ENCODE results near the gene SUPT7L.

SUPT7L gene

DNA sequence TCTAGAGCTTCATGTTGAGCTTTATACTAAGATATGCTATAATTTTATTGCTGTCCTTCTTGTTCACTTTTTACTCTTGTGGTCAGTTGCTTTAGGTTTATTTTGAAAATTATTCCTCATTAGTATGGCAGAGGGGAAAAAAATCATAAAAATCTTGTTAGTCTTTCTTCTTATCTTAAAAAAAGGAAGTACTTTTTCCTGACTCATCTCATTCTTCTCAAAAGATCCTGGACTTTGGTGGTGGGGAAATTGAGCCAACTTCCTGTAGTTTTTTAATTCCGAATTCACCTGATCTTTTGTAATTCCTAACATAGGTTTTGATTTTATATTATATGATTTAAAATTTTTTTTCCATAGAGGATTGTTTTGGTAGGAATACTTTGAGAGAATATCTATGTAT, 4.0 kb upstream of the SUPT7L start:
- TF ChIP-seq, protein P1, sequence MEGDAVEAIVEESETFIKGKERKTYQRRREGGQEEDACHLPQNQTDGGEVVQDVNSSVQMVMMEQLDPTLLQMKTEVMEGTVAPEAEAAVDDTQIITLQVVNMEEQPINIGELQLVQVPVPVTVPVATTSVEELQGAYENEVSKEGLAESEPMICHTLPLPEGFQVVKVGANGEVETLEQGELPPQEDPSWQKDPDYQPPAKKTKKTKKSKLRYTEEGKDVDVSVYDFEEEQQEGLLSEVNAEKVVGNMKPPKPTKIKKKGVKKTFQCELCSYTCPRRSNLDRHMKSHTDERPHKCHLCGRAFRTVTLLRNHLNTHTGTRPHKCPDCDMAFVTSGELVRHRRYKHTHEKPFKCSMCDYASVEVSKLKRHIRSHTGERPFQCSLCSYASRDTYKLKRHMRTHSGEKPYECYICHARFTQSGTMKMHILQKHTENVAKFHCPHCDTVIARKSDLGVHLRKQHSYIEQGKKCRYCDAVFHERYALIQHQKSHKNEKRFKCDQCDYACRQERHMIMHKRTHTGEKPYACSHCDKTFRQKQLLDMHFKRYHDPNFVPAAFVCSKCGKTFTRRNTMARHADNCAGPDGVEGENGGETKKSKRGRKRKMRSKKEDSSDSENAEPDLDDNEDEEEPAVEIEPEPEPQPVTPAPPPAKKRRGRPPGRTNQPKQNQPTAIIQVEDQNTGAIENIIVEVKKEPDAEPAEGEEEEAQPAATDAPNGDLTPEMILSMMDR (IDR thresholded peaks at IDR 0.05; ENCODE audit: insufficient read depth, low read length, missing control alignments) = no peak
- POLR2A ChIA-PET = interaction anchor here (0.7 kb wide), 1 partner anchor 14 kb away, joined by 4 read pairs; no protein-coding TSS in a partner anchor
- no peak overlapping the region for H3K4me3 ChIP-seq (ENCODE audit: low read depth, low read length)
- CTCF ChIA-PET = interaction anchor here (7.1 kb wide), 1 partner anchor 16 kb away, joined by 74 read pairs; no protein-coding TSS in a partner anchor
- no peak for DNase-seq (ENCODE audit: low read depth, low spot score)

DNA sequence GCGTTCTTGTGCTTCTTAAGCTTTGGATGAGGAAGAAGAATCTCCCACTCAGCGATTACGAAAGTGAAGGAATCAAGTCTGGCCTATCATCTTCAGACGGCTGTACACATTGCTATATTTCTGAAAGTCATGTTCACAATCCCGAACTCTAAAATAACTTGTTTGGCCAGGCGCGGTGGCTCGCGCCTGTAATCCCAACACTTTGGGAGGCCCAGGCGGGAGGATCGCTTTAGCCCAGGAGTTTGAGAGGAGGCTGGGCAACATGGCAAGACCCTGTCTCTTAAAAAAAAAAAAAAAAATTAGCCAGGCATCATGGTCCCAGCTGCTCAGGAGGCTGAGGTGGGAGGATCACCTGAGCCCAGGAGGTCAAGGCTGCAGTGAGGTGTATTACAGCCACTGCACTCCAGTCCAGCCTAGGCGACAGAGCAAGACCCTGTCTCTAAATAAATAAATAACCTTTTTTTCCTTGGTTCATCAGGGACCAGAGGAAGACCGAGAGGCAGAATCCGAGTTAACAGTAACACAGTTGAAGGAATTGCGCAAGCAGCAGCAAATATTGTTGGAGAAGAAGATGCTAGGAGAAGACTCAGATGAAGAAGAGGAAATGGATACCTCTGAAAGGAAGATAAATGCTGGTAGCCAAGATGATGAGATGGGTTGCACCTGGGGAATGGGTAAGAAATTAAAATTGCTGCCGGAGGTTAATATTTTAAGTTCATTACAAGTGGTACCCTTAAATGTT, 1.4 kb upstream of the SUPT7L start:
- ChIA-PET POLR2A (interaction anchor here (1.2 kb wide), 1 partner anchor 235 kb away, joined by 3 read pairs; no protein-coding TSS in a partner anchor), CTCF (interaction anchor here (1.5 to 7.1 kb wide), 2 partner anchors 19 to 39 kb away, joined by 3 to 74 read pairs; no protein-coding TSS in a partner anchor)
- DNase-seq (ENCODE audit: low read depth, low spot score) = no peak
- H3K4me3 ChIP-seq (ENCODE audit: low read depth, low read length) = peak overlapping the region; percentile 97
- TF ChIP-seq, protein P1 (IDR thresholded peaks at IDR 0.05; ENCODE audit: insufficient read depth, low read length, missing control alignments) = no peak

DNA sequence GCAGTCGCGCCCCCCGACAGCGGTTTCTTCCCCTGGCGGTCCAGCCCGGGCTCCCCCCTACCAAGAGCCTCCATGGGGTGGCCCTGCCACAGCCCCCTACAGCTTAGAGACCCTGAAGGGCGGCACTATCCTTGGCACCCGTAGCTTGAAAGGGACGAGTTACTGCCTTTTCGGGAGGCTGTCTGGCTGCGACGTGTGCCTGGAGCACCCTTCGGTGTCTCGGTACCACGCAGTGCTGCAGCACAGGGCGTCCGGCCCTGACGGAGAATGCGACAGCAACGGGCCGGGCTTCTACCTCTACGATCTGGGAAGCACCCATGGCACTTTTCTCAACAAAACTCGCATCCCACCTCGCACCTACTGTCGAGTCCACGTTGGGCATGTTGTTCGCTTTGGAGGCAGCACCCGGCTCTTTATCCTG, 750 bp upstream of the SUPT7L start:
- ChIA-PET POLR2A (interaction anchor here (1.3 kb wide), 2 partner anchors 18 to 295 kb away, joined by 3 to 7 read pairs; partner anchors contain the start of gene EIF2B4), CTCF (interaction anchor here (0.7 to 7.1 kb wide), 5 partner anchors 13 to 254 kb away, joined by 3 to 74 read pairs (median 4); partner anchors contain the start of gene PPM1G)
- DNase-seq (ENCODE audit: low read depth, low spot score) = no peak

DNA sequence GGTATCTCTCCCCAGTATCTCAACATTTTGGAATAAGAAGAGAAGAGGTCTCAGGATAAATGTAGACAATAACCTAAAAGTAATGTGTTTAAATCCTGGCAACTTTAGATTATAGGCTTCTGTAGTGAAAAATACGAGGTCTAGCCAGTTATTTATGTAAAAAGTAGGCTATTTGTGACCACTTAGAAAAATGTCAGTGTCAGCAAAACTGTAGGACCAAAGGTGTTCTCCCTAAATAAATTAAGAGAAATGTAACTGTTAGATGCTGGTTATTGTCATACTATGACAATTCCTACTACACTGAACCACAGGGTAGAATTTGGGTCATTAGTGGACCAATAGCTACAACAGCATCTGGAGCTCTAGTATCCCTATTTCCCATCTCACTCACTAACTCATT, 2.0 kb downstream of the SUPT7L start:
- no peak overlapping the region for H3K4me3 ChIP-seq (ENCODE audit: low read depth, low read length)
- CTCF ChIA-PET = interaction anchor here (2.3 kb wide), 1 partner anchor 22 kb away, joined by 8 read pairs; no protein-coding TSS in a partner anchor
- no peak for DNase-seq (ENCODE audit: low read depth, low spot score)
- TF ChIP-seq, protein P1 (IDR thresholded peaks at IDR 0.05; ENCODE audit: insufficient read depth, low read length, missing control alignments) = no peak
- POLR2A ChIA-PET = no interaction called here

More for the DNA sequence above, 750 bp upstream of the SUPT7L start:
- TF ChIP-seq, protein P1 (IDR thresholded peaks at IDR 0.05; ENCODE audit: insufficient read depth, low read length, missing control alignments) = no peak
- peak overlapping the region; percentile 97 for H3K4me3 ChIP-seq (ENCODE audit: low read depth, low read length)

DNA sequence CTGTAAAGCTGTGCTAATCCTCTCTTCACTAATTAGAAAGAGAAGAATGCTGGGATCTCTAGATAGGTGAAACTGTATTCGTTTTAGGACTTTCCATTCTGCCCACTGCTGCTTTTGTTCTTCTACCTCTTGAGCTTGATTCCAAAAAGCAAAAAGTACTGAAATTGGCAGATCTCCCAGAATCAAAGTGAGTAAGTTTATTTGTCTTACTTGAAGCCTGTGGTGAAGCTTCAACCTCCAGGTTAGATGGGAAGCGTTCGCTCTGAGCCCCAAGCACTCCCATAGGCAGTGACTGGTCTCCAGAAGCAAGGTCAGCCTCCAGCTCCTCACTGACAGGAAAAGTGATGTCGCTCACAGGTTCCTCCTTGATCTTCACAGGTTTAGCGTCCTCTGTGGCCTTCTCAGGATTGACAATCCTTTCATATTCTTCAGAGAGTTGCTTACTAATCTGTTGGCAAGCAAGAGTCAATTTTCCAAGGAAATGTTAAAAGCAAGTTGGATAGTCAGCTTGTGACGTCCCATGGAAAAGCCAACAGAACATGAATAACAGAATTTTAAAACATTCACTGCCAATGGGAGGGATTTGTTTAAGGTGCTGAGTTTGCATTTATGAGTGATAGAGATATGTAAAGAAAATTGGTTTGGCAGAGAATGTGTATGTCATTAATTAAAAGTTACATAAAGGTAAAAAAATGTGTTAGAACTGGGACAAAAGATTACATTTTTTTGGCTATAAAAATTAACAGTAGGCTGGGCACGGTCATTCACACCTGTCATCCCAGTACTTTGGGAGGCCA, 8.1 kb downstream of the SUPT7L start:
- H3K4me3 ChIP-seq (ENCODE audit: low read depth, low read length) = no peak overlapping the region
- no peak for DNase-seq (ENCODE audit: low read depth, low spot score)
- ChIA-PET POLR2A (interaction anchor here (1.4 kb wide), 1 partner anchor 8 kb away, joined by 3 read pairs; the partner anchor contains the start of genes SLC4A1AP and SUPT7L), CTCF (interaction anchor here (2.7 kb wide), 1 partner anchor 28 kb away, joined by 13 read pairs; no protein-coding TSS in a partner anchor)
- TF ChIP-seq, protein P1 (IDR thresholded peaks at IDR 0.05; ENCODE audit: insufficient read depth, low read length, missing control alignments) = no peak
